Karpas-422 (cell line): ENCODE data around the gene PTCD3. TPM values are rescaled to one million over a fixed set of nuclear protein-coding genes. Genes with fewer than 3 reads are reported as not detected.

Source experiments
- DNase-seq: peaks from one replicate; pipeline ENCODE4 v3.0.0-alpha.2; 2015
- H2AFZ ChIP-seq: fragments of 200-600 bp; sonication (generic); 2 replicates; pipeline ENCODE4 v1.6.1; 2014; ENCODE audit warnings: antibody characterized with exemption, low read length, mixed read lengths
- H3K27ac ChIP-seq: fragments of 200-600 bp; sonication (generic); 2 replicates; pipeline ENCODE4 v1.5.1; 2014; ENCODE audit warnings: mild to moderate bottlenecking, low read length, moderate library complexity
- H3K27me3 ChIP-seq: fragments of 200-600 bp; sonication (generic); 2 replicates; pipeline ENCODE4 v1.6.1; 2014; ENCODE audit warnings: low read length, mixed read lengths
- H3K36me3 ChIP-seq: fragments of 200-600 bp; sonication (generic); 2 replicates; pipeline ENCODE4 v1.6.1; 2014; ENCODE audit warnings: low read length, mixed read lengths; ENCODE audit not compliant: insufficient read depth
- H3K4me1 ChIP-seq: fragments of 200-600 bp; sonication (generic); 2 replicates; pipeline ENCODE4 v1.6.1; 2014; ENCODE audit warnings: mild to moderate bottlenecking, low read length, mixed read lengths
- H3K4me2 ChIP-seq: fragments of 200-600 bp; sonication (generic); 2 replicates; pipeline ENCODE4 v1.6.1; 2014; ENCODE audit warnings: low read length, low read depth, mild to moderate bottlenecking; ENCODE audit not compliant: poor library complexity, severe bottlenecking
- H3K4me3 ChIP-seq: fragments of 200-600 bp; sonication (generic); 2 replicates; pipeline ENCODE4 v1.5.1; 2014; ENCODE audit warnings: mild to moderate bottlenecking, antibody characterized with exemption, low read length, mixed read lengths
- H3K79me2 ChIP-seq: fragments of 200-600 bp; sonication (generic); 2 replicates; pipeline ENCODE4 v1.6.1; 2014; ENCODE audit warnings: mild to moderate bottlenecking, low read length, mixed read lengths
- H3K9ac ChIP-seq: fragments of 200-600 bp; sonication (generic); 2 replicates; pipeline ENCODE4 v1.6.0; 2014; ENCODE audit warnings: low read length
- H3K9me2 ChIP-seq: fragments of 200-600 bp; sonication (generic), shearing (Covaris generic); replicated peaks from 2 replicates; pipeline ENCODE4 v1.6.0; 2014; ENCODE audit warnings: mild to moderate bottlenecking, low read length, moderate library complexity; ENCODE audit not compliant: insufficient read depth
- H3K9me3 ChIP-seq: fragments of 300-700, 200-600 bp; sonication (generic); 2 replicates; pipeline ENCODE4 v1.6.1; 2014; ENCODE audit warnings: low read length, mixed read lengths
- H4K20me1 ChIP-seq: fragments of 200-600 bp; sonication (generic); 2 replicates; pipeline ENCODE4 v1.6.1; 2014; ENCODE audit warnings: mild to moderate bottlenecking, antibody characterized with exemption, low read length, low read depth; ENCODE audit not compliant: insufficient read depth
- total RNA-seq: library from RNA; depleted of rRNA; stranded (reverse); fragments of >200 nt; shearing (Covaris generic); gene quantifications from 2 replicates; pipeline ENCODE4 v1.2.3, GENCODE V29; 2014; ENCODE audit warnings: low replicate concordance

Gene PTCD3
- total RNA-seq, 1 experiment from 2014 or later, result 248 TPM

DNA sequence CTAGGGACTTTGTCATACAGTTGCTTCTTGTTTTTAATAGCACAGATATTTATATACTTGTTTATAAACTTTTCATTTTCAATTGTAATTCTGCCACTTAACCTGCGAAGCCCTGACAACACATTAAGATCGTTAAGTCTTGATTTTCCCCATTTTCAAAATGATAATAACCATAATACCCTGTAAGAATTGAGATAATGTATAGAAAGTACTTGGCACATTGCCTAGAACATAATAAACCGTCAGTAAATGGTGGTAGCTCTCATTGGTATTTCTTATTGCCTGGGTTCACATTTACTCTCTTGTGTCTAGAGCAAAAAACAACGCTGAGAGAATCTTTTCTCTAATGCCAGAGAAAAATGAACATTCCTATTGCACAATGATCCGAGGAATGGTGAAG, 18.6 kb downstream of the PTCD3 start:
- Histone ChIP-seq H2AFZ (no peak overlapping the region), H3K27me3 (no peaks in the 10 kb centered on the region), H3K4me2 (no peak overlapping the region), H3K79me2 (peaks cover 65% of the 10 kb centered on the region), H3K4me3 (no peak overlapping the region), H4K20me1 (peaks cover 24% of the 10 kb centered on the region; the same call in 1 of the 2 replicates), H3K4me1 (no peaks in the 10 kb centered on the region), H3K9ac (no peak overlapping the region), H3K9me2 (no peaks in the 10 kb centered on the region), H3K27ac (no peak overlapping the region), H3K36me3 (peaks cover 93% of the 10 kb centered on the region), H3K9me3 (no peaks in the 10 kb centered on the region)
- DNase-seq, result no peak

DNA sequence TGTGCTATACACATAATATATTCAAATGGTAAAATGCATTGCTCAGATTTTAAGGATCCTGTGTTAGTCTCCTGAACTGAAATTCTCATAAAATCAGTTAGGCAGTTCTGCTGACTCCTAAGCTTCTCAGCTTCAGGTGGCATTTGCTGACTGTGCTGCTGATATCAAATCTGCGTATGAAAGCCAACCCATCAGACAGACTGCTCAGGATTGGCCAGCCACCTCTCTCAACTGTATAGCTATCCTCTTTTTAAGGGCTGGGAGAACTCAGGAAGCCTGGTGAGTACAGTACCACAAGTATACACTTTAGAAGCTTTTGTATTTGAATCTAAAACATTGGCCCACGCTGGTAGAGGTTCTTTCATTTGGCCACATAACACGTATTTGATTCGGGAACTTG, 28.7 kb downstream of the PTCD3 start:
- Histone ChIP-seq H3K9me2 (no peaks in the 10 kb centered on the region), H3K79me2 (no peaks in the 10 kb centered on the region; the same call in 1 of the 2 replicates), H3K4me2 (no peak overlapping the region), H3K9ac (no peak overlapping the region), H3K27ac (no peak overlapping the region), H3K4me1 (no peaks in the 10 kb centered on the region), H4K20me1 (0 out of 2 replicates have a peak, but pooled peaks cover 14% of the 10 kb centered on the region), H3K36me3 (peaks cover 95% of the 10 kb centered on the region), H2AFZ (no peak overlapping the region), H3K27me3 (no peaks in the 10 kb centered on the region), H3K4me3 (no peak overlapping the region), H3K9me3 (no peaks in the 10 kb centered on the region)
- no peak for DNase-seq

DNA sequence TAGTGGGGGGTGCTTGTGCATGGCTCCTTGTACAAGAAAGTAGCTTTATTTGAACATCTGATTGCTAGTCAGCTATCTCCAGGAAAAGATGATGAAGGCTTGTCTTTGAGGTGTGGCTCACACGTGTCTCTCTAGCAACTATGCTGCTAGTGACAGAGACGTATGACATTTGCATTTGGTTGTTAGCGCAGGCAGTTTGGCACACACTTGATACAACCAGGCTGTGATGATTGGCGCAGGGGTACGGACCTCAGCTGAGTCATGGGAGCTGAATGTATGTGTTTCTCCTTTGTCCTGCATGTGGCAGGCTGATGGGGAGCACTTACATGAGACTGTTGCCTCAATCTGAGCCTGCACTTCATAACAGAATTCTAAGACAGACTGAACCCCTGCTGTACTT, 29.6 kb downstream of the PTCD3 start:
- H3K79me2 ChIP-seq, result no peaks in the 10 kb centered on the region; the same call in 1 of the 2 replicates
- no peak for DNase-seq
- H3K9ac ChIP-seq, result no peak overlapping the region
- H2AFZ ChIP-seq, result no peak overlapping the region
- H3K27ac ChIP-seq, result no peak overlapping the region
- H3K27me3 ChIP-seq, result no peaks in the 10 kb centered on the region
- no peaks in the 10 kb centered on the region for H3K9me2 ChIP-seq
- H3K4me1 ChIP-seq, result no peaks in the 10 kb centered on the region
- no peak overlapping the region for H3K4me2 ChIP-seq
- H3K4me3 ChIP-seq, result no peak overlapping the region
- H3K36me3 ChIP-seq, result peaks cover 98% of the 10 kb centered on the region
- H3K9me3 ChIP-seq, result no peaks in the 10 kb centered on the region
- H4K20me1 ChIP-seq, result peaks cover 14% of the 10 kb centered on the region; the same call in 1 of the 2 replicates

DNA sequence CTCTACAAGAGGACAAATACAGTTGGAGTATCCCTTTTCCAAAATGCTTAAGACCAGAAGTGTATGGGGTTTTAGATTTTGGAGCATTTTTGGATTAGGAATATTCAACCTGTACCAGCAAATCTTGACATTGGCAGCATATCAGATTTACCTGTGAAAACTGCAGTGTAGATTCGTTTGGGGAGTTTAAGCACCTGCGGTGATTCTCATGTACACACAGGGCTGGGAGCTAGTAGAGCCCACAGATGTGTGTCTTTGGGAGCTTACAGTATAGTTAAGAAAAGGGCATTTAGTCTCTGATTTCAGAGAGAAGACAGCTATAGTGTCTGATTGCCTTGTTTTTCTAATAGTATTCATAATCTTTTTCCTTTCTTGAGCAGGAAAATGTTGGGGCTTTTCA, 30.1 kb downstream of the PTCD3 start:
- H2AFZ ChIP-seq, result no peak overlapping the region
- H3K9ac ChIP-seq, result no peak overlapping the region
- H3K4me2 ChIP-seq, result no peak overlapping the region
- no peaks in the 10 kb centered on the region for H3K9me3 ChIP-seq
- no peaks in the 10 kb centered on the region for H3K4me1 ChIP-seq
- peaks cover 14% of the 10 kb centered on the region; the same call in 1 of the 2 replicates for H4K20me1 ChIP-seq
- no peak overlapping the region for H3K27ac ChIP-seq
- H3K27me3 ChIP-seq, result no peaks in the 10 kb centered on the region
- no peak for DNase-seq
- H3K9me2 ChIP-seq, result no peaks in the 10 kb centered on the region
- peaks cover 98% of the 10 kb centered on the region for H3K36me3 ChIP-seq
- no peak overlapping the region for H3K4me3 ChIP-seq
- no peaks in the 10 kb centered on the region; the same call in 1 of the 2 replicates for H3K79me2 ChIP-seq

DNA sequence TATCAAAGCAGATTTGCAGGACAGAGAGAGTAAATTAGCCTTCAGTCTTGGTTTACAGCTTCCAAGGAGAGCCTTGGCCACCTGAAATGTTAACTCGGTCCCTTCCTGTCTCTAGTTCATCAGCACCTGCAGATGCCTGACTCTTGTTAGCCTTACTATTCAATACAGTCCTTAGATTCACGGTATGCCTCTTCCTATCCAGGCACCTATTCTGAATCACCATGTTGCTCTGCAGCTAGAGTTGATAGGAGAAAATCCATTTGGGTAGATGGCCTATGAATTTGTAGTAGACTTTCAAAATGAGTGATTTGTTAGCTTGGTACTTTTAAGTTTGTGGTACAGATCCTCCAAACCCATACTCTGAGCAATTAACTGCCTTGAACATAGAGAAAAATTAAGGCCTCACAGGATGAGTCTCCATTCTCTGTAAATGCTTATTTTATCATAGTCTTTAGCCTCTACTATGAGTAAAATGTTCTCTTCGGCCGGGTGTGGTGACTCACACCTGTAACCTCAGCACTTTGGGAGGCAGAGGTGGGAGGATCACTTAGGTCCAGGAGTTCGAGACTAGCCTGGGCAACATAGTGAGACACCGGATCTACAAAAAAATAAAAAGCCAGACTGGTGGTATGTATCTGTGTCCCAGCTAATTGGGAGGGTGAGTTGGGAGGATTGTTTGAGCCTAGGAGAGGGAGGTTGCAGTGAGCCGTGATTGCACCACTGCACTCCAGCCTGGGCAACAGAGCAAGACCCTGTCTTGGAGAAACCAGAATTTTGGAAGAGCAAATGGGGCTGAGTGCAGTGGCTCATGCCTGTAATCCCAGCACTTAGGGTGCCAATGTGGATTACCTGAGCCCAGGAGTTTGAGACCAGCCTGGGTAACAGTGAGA, 32.9 kb downstream of the PTCD3 start:
- Histone ChIP-seq H3K9me3 (no peaks in the 10 kb centered on the region), H3K36me3 (peaks cover 85% of the 10 kb centered on the region), H3K9ac (no peak overlapping the region), H4K20me1 (peaks cover 7% of the 10 kb centered on the region; the same call in 1 of the 2 replicates), H3K27me3 (no peaks in the 10 kb centered on the region), H3K4me3 (no peak overlapping the region), H3K9me2 (no peaks in the 10 kb centered on the region), H3K4me1 (no peaks in the 10 kb centered on the region), H3K27ac (no peak overlapping the region), H2AFZ (no peak overlapping the region), H3K79me2 (no peaks in the 10 kb centered on the region), H3K4me2 (no peak overlapping the region)
- DNase-seq, result no peak

DNA sequence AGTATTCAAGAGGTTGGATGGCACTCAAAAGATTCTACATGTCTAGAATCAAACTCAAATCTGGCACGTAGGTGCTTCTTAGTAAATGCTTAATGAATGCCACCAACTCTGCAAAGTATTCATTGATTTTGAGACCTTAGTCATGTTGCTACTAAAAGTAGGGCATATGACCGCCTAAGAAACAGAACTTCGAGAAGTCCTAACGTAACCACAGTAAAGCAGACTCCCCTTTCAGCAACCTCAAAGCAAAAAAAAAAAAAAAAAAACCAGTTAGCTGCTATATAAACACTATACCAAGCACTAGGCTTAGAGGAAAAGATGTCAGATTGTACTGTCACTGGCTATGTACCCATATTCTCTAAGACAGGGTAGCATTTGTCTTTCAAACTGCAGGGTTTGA, 33.9 kb downstream of the PTCD3 start:
- Histone ChIP-seq H2AFZ (no peak overlapping the region), H3K27me3 (no peaks in the 10 kb centered on the region), H3K36me3 (peaks cover 84% of the 10 kb centered on the region), H3K9ac (no peak overlapping the region), H3K27ac (no peak overlapping the region), H3K4me1 (no peaks in the 10 kb centered on the region), H3K4me2 (no peak overlapping the region), H3K79me2 (no peaks in the 10 kb centered on the region), H4K20me1 (peaks cover 7% of the 10 kb centered on the region; the same call in 1 of the 2 replicates), H3K4me3 (no peak overlapping the region), H3K9me3 (no peaks in the 10 kb centered on the region), H3K9me2 (no peaks in the 10 kb centered on the region)
- DNase-seq, result no peak

DNA sequence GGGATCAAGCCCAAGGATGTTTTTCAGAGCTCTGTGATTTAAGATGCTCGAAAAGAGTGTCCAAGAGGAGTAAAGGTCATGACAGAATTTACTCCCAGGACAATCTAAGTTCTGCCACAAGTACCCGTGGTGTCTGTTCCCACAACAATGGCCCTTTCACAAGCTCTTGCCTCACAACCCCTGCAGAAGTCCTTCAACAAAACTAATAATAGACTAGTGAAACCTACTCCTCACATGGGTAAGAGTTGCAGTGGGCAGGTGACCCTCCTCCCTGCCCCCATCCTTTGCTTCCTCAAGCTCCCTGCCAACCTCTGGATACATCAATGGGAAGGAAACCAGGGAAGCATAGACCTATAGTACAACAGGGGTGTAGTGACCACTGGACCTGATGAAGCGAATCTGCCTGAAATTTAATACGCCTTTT, 34.9 kb downstream of the PTCD3 start:
- peaks cover 79% of the 10 kb centered on the region for H3K36me3 ChIP-seq
- no peak overlapping the region for H2AFZ ChIP-seq
- H3K9me2 ChIP-seq, result no peaks in the 10 kb centered on the region
- no peaks in the 10 kb centered on the region for H3K27me3 ChIP-seq
- H3K4me2 ChIP-seq, result no peak overlapping the region
- no peak overlapping the region for H3K9ac ChIP-seq
- H3K27ac ChIP-seq, result no peak overlapping the region
- H3K4me1 ChIP-seq, result no peaks in the 10 kb centered on the region
- H4K20me1 ChIP-seq, result no peaks in the 10 kb centered on the region; the same call in 1 of the 2 replicates
- H3K9me3 ChIP-seq, result no peaks in the 10 kb centered on the region
- no peak for DNase-seq
- H3K79me2 ChIP-seq, result no peaks in the 10 kb centered on the region
- no peak overlapping the region for H3K4me3 ChIP-seq

DNA sequence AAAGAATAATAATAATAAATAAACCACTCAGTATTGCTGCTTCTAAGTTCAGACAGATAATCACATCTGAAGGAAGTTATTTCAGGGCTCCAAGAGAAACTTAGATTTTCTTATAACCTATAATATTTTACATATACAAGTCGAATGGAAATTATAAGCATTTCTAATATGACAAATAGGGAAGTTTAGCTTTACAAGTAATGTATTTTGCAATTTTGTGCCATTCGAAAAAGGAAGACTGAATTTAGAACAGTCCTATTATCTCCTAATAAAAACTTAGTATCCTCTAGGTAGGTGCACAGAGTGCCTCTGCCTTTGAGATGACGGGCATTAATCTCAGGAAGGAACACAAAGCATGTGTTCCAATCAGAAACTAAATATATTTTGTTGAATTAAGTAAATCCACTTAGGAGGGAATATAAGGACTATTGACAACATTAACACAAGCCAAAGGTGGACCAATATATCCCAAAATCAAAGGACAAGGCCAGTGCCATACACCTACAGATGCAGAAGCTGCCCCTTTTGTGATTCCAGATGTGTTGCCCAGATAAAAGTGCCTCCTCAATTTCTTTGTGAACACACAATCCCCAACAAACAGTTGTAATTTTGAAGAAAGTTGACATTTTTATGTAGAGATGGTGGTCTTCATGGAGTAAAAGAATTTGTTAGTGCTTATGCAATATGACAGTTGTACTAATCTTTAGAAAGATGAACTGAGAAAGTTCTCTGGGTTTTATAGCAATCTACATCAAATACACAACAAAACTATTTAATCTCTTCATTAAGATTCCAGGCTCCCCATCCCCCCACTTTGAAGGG, 36.6 kb downstream of the PTCD3 start:
- H3K4me1 ChIP-seq, result no peaks in the 10 kb centered on the region
- H3K27me3 ChIP-seq, result no peaks in the 10 kb centered on the region
- no peak overlapping the region for H3K27ac ChIP-seq
- H3K36me3 ChIP-seq, result peaks cover 69% of the 10 kb centered on the region
- H3K79me2 ChIP-seq, result no peaks in the 10 kb centered on the region
- no peaks in the 10 kb centered on the region for H3K9me3 ChIP-seq
- H4K20me1 ChIP-seq, result no peaks in the 10 kb centered on the region; the same call in 1 of the 2 replicates
- DNase-seq, result no peak
- H3K9ac ChIP-seq, result no peak overlapping the region
- no peak overlapping the region for H3K4me3 ChIP-seq
- no peak overlapping the region for H3K4me2 ChIP-seq
- no peaks in the 10 kb centered on the region for H3K9me2 ChIP-seq
- no peak overlapping the region for H2AFZ ChIP-seq
